ENCODE results near the gene RNASE9.
"Not testable (repeated sequence)": the region's sequence is repeated elsewhere in the genome, so short reads cannot be mapped to it uniquely, and the experiment has no call there.

The RNASE9 gene

DNA sequence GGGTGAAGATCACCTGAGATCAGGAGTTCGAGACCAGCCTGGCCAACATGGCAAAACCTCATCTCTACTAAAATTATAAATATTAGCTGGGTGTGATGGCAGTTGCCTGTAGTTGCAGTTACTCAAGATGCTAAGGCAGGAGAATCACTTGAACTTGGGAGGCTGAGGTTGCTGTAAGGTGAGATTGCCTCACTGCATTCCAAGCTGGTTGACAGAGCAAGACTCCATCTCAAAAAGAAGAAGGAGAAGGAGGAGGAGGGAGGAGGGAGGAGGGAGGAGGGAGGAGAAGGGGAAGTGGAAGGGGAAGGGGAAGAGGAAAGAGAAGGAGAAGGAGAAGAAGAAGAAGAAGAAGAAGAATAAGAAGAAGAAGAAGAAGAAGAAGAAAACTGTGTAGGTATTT, 38.5 kb downstream of the RNASE9 start:
- no peak for DNase-seq (ENCODE audit: low read depth, low spot score)

DNA sequence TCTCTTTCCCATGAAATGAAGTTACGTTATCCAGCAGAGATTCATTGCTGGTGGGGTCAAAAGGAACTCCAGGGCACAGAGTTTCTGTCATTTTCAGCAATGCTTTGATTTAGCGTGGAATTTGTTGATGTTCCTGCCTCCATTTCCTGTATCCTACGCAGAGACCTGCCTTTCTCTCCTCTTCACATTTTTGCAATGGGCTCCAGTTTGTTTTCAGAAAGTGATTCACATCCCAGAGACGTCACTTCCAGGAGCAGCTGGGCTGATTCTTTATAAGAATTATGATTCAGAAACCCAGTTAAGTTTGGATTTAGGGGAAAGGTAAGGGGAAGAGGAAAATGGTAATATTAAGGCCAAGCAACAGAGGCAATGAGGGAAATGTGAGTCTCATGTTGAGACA, 43.9 kb downstream of the RNASE9 start:
- no peak for DNase-seq (ENCODE audit: low read depth, low spot score)

DNA sequence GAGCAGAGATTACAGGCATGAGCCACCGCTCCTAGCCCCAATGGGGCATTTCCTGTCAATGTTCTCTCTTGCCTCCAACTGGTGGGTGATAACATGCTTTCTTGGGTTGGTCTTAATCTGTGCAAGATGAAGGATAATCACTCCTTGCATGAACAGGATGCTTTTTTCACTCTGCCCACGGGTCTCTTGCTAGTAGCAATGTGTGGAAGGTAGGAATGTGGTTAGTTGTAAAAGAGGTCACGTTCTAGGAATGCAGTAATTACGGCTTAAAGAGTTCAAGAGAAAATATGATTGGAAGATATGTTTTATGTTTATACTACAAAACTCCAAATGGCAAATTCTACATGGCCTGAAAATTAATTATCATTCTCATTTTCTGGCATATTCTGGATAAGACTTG, 45.0 kb downstream of the RNASE9 start:
- DNase-seq (ENCODE audit: low read depth, low spot score), result no peak

- no peak for DNase-seq (ENCODE audit: low read depth, low spot score)
Measured at GRCh38 chr14:20512177-20512905, 48.5 kb downstream of the RNASE9 start.

DNA sequence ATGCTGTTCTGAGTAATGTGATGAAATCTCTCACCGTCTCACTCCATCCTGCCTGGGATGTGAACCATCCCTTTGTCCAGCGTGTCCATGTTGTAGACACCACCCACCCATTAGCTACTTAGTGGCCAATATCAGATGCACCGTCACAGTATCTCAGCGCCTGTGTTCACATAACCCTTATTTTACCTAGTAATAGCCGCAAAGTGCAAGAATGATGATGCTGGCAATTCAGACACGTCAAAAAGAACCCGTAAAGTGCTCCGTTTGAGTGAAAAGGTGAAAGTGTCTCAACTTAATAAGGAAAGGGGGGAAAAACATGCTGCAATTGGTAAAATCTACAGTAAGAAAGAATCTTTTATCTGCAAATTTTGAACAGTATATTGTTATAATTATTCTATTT, 52.5 kb downstream of the RNASE9 start:
- no peak for DNase-seq (ENCODE audit: low read depth, low spot score)

GRCh38 chr14:20507537-20507936, 53.3 kb downstream of the RNASE9 start:
- DNase-seq (ENCODE audit: low read depth, low spot score), result not testable (repeated sequence)

DNA sequence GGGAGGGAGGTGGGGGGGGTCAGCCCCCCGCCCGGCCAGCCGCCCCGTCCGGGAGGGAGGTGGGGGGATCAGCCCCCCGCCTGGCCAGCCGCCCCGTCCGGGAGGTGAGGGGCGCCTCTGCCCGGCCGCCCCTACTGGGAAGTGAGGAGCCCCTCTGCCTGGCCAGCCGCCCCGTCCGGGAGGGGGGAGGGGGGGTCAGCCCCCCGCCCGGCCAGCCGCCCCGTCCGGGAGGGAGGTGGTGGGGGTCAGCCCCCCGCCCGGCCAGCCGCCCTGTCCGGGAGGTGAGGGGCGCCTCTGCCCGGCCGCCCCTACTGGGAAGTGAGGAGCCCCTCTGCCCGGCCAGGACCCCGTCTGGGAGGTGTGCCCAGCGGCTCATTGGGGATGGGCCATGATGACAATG, 54.1 kb downstream of the RNASE9 start:
- not testable (repeated sequence) for DNase-seq (ENCODE audit: low read depth, low spot score)

DNA sequence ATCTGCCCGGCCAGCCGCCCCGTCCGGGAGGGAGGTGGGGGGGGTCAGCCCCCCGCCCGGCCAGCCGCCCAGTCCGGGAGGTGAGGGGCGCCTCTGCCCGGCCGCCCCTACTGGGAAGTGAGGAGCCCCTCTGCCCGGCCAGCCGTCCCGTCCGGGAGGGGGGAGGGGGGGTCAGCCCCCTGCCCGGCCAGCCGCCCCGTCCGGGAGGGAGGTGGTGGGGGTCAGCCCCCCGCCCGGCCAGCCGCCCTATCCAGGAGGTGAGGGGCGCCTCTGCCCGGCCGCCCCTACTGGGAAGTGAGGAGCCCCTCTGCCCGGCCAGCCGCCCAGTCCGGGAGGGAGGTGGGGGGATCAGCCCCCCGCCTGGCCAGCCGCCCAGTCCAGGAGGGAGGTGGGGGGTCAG, 54.6 kb downstream of the RNASE9 start:
- DNase-seq (ENCODE audit: low read depth, low spot score), result not testable (repeated sequence)
